MG63 (cell line): ENCODE results near the gene SLC39A11. TPM values are rescaled to one million over a fixed set of nuclear protein-coding genes. Genes with fewer than 3 reads are reported as not detected.

Experiments
- DNase-seq: peaks from one replicate; pipeline ENCODE4 v3.0.0-alpha.2; 2020
- H3K27me3 ChIP-seq: fragments of 250-450 bp; sonication (Bioruptor Pico); 2 replicates; pipeline ENCODE4 v1.5.1; 2020; ENCODE audit warnings: mild to moderate bottlenecking, moderate library complexity
- H3K36me3 ChIP-seq: fragments of 250-450 bp; sonication (Bioruptor Pico); 2 replicates; pipeline ENCODE4 v1.5.1; 2020; ENCODE audit warnings: mild to moderate bottlenecking, moderate library complexity
- H3K4me3 ChIP-seq: fragments of 250-450 bp; sonication (Bioruptor Pico); 2 replicates; pipeline ENCODE4 v1.5.1; 2020; ENCODE audit warnings: mild to moderate bottlenecking, moderate library complexity
- H3K9me3 ChIP-seq: fragments of 250-450 bp; sonication (Bioruptor Pico); 2 replicates; pipeline ENCODE4 v1.5.1; 2020; ENCODE audit warnings: mild to moderate bottlenecking, moderate library complexity
- total RNA-seq: library from RNA; depleted of rRNA; stranded (reverse); fragments of >200 nt; shearing (Covaris generic); gene quantifications from 2 replicates; pipeline ENCODE4 v1.2.3, GENCODE V29; 2014; ENCODE audit warnings: low replicate concordance

The SLC39A11 gene
- total RNA-seq, 1 experiment from 2014 or later = 13.7 TPM

DNA sequence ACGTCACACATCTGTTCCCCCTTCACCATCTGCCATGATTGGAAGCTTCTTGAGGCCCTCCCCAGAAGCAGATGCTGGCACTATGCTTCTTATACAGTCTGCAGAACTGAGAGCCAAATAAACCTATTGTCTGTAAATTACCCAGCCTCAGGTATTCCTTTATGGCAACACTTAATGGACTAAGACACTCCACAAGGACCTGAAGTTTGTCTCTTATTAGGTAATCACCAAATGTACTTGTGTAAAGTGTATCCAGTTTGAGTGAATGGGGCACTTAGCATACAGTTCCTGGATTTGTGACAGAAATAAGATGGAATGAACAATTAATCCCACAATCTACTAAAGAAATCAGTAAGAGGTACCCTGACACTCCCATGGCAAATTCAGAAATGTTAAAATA lies 105.3 kb downstream of the SLC39A11 start:
- DNase-seq = no peak
- Histone ChIP-seq H3K27me3 (no peaks in the 10 kb centered on the region), H3K4me3 (no peak overlapping the region), H3K9me3 (no peaks in the 10 kb centered on the region), H3K36me3 (no peaks in the 10 kb centered on the region)

DNA sequence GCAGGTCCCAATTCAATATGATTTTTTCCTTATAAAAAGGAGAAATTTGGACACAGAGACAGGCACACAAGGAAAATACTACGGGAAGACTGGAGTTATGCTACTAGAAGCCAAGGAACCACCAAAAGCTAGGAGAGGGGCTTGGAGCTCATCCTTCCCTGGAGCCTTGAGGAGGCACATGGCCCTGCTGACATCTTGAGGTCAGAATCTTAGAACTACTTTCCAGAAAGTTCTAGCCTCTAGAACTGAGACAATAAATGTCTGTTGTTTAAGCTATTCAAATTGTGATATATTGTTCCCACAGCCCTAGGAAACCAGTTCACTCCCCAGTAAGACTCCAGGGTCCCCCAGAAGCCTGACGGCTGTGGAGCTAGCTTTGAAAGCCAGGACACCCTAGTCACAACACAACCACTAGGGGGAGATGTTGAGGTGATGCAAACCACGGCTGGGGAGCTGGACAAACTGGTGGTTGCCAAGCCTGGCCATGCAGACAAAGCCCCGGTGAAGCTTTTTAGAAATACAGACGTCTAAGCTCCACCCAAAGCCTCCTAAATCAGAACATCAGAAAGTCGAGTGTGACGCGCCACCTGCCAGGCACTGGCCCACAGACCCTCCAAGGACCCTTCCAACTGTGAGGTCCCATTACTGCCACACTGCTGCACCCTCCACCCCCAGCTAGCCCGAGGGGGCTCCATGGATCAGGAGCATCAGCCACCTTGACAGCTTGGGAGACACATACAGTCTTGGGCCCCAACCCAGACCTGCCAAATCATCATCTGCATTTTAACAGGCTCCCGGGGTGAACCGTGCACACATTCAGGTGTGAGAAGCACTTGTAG lies 106.4 kb downstream of the SLC39A11 start:
- H3K4me3 ChIP-seq = no peak overlapping the region
- no peaks in the 10 kb centered on the region for H3K27me3 ChIP-seq
- peak; percentile 69 for DNase-seq
- H3K9me3 ChIP-seq = no peaks in the 10 kb centered on the region
- H3K36me3 ChIP-seq = no peaks in the 10 kb centered on the region

DNA sequence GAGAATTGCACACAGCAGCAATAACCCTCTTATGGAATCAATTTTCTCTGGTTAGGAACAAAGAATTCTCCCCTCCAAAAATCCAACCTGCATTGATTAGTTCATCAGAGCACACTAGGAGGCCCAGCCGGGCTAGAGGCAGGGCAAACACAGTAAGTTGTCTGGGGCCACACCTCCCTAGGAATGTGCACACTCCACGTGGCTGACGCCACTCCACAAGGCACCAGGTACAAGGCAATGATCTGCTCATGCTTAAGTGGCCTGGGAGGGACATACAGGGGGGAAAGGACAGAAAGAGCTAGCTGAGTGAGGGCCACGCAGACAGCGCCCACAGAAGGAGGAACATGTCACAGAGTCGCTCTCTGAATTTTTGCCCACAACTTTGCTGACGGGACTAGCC lies 107.6 kb downstream of the SLC39A11 start:
- H3K36me3 ChIP-seq = no peaks in the 10 kb centered on the region
- no peaks in the 10 kb centered on the region for H3K9me3 ChIP-seq
- no peak for DNase-seq
- no peak overlapping the region for H3K4me3 ChIP-seq
- no peaks in the 10 kb centered on the region for H3K27me3 ChIP-seq

DNA sequence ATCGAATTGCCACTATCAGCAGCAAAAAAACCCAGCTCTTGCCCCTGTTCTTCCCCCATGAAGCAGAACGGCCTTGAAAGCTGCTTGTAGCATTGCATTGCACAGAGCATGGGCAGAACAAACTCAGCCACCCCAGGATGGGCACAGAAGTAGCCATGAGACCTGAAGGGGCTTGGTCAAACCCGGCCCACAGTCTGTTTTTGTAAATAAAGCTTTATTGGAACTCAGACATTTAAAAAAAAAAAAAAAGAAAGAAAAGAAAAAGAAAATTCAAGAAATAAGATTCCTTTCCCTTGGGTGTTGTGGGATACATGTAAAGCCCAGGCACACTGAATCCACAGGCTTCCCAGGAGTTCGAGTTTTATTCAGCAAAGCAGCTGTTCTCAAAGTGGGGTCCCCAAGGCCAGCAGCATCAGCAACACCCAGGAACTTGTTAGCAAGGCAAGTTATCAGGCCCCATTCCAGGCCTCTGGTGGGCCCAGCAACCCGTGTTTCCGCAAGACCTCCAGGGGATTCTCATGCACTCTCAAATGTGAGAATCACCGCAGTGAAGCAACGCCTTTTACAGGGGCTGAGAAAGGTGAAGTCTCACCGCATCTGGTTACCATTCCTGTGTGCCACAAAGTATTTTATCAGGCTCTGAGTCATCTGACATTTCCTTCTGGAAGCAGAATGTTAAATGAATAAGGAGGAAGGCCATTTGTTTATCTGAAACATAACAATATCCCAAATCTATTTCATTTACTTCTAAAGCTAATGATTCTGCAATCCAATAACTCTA lies 108.2 kb downstream of the SLC39A11 start:
- Histone ChIP-seq H3K36me3 (no peaks in the 10 kb centered on the region), H3K4me3 (no peak overlapping the region)
- DNase-seq = no peak

DNA sequence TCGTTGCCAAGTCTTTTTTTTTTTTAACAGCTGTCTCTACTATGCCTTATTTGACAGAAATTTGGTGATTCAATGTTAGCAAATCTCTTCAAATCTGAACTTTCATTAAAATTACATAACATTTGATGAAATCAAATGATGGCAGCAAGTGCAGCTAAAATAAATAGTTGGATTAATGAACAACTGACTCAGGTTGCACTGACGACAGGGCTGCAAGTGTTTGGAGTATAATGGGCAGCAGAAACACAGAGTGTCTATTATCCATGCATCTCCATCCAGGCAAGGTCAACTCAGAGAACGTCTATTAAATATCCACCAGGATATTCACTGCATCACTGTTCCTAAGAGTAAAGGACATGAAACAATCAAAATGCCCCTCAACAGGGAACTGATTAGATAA lies 109.8 kb downstream of the SLC39A11 start:
- Histone ChIP-seq H3K4me3 (no peak overlapping the region), H3K27me3 (no peaks in the 10 kb centered on the region)

More for the DNA sequence above, 108.2 kb downstream of the SLC39A11 start:
- no peaks in the 10 kb centered on the region for H3K27me3 ChIP-seq
- no peaks in the 10 kb centered on the region for H3K9me3 ChIP-seq

DNA sequence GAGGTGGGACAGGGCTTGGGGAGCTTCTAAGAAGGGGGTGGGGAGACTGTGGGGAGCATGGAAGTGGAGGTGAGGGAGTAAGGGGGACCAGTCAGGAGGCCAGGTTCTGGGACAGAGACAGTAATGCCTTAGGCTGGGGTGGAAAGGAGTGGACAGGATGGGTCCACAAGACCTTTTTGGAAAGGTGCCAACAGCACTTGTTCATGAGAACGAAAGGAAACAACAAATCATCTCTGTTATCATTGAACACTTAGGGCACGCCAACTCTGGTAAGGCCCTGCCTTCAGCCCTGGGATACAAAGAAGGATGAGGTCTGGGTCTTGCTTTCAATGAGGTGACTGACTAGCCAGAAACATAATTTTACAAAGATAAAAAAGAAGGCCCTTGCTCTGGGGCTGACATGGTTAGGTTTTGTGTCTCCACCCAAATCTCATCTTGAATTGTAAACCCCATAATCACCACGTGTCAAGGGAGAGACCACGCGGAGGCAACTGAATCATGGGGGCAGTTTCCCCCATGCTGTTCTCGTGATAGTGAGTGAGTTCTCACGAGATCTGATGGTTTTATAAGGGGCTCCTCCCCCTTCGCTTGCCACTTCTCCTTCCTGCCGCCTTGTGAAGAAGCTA lies 113.8 kb downstream of the SLC39A11 start:
- Histone ChIP-seq H3K36me3 (no peaks in the 10 kb centered on the region), H3K9me3 (peaks cover 2% of the 10 kb centered on the region), H3K27me3 (no peaks in the 10 kb centered on the region), H3K4me3 (no peak overlapping the region)
- no peak for DNase-seq

More for the DNA sequence above, 109.8 kb downstream of the SLC39A11 start:
- DNase-seq = no peak
- no peaks in the 10 kb centered on the region for H3K9me3 ChIP-seq
- no peaks in the 10 kb centered on the region for H3K36me3 ChIP-seq

DNA sequence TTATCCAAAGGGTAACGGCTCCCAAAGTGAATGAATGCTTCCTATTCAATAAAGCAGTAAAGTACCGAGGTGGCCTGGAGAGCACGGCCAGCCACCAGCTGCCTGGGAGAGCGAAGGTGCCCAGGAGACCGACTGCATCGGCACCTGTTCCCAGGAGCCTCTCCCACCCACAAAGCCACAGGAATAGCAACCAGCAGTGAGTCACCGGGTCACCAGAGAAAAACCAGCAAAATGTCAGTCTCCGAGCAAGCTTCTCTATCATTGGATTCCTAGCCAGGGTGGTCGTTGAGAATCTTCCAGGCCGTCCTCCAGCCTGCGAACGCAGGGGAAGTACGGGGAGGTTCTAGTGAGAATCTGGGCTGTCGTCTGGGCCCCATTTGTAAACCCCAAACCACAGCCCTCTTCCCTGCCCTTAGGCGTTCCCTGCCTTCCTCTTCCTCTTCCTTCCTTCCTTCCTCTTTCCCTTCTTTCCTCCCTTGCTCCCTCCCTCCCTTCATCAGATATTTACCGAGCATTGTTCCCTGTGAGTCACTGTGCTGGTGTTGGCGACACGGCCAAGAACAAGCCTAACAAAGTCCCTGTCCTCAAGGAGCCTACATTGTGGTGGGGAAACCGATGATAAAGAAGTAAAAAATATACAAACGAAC lies 114.6 kb downstream of the SLC39A11 start:
- DNase-seq = no peak
- Histone ChIP-seq H3K27me3 (no peaks in the 10 kb centered on the region), H3K4me3 (no peak overlapping the region), H3K9me3 (peaks cover 2% of the 10 kb centered on the region), H3K36me3 (no peaks in the 10 kb centered on the region)

DNA sequence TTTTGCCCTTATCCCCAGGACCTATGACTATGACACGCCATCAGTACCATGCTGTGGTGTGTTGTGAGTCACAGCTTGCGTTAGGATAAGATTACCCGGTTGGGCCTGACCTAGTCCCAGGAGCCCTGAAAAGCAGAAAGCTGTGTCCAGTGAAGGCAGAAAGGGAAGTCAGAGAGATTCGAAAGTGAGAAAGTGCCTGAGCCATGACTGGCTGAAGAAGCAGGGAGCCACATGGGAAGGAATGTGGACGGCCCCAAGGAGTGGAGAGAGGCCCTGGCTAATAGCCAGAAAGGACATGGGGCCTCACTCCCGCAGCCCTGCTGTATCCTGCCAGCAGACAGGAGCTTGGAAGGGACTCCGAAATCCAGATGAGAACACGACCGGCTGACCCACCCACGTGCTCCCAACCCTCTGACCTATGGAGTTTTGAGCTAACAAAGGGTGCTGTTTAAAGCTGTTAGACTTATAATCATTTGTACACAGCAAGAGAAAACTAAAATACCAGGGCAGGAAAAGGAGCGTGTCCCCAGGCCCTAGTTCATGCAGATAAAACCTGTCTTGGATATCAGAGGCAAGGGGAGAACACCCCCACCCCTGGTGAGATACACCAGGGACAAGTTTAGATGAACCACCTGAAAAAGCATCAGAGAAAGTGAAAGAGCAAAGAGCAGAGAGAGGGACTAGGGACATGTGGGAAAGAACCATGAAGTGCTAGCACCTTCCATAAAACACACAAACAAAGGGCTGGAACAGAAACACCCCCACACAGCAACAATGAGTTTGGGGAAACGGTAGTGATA lies 115.3 kb downstream of the SLC39A11 start:
- DNase-seq = peak; percentile 81
- Histone ChIP-seq H3K9me3 (peaks cover 2% of the 10 kb centered on the region), H3K4me3 (no peak overlapping the region), H3K36me3 (no peaks in the 10 kb centered on the region), H3K27me3 (no peaks in the 10 kb centered on the region)

DNA sequence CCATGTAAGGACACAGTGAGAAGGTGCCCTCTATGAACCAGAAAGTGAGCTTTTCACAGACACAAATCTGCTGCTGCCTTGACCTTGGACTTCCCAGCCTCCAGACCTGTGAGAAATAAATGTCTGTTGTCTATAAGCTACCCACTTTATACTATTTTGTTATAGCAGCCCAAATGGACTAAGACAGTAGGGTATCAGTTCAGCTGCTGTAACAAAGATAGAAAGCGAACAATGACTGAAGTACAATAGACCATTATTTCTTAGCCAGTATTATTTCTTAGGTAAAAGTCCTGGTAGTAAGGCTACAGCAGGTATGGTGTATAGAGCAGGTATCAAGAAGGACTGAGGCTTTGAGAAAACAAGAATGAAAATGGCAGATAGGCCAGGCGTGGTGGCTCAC lies 117.0 kb downstream of the SLC39A11 start:
- Histone ChIP-seq H3K36me3 (no peaks in the 10 kb centered on the region), H3K4me3 (no peak overlapping the region), H3K9me3 (peaks cover 2% of the 10 kb centered on the region), H3K27me3 (no peaks in the 10 kb centered on the region; the same call in 1 of the 2 replicates)
- DNase-seq = no peak

DNA sequence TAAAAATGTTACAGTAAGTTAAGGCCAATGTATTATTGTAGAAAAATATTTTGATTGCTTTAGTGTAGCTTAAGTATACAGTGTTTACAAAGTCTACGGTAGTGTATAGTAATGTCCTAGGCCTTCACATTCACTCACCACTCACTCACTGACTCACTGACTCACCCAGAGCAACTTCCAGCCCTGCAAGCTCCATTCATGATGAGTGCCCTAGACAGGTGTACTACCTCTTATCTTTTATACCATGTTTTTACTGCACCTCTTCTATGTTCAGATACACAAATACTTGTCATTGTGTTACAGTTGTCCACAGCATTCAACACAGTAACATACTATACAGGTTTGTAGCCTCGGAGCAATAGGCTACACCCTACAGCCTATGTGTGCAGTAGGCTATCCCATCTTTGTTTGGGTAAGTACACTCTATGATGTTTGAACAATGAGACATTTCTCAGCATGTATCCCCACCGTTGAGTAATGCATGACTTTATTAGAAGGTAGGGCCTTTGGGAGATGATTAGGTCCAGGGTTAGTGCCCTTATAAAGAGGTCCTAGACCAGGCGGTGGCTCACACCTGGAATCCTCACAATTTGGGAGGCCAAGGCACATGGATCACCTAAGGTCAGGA lies 117.8 kb downstream of the SLC39A11 start:
- Histone ChIP-seq H3K36me3 (no peaks in the 10 kb centered on the region), H3K9me3 (peaks cover 2% of the 10 kb centered on the region), H3K27me3 (no peaks in the 10 kb centered on the region; the same call in 1 of the 2 replicates), H3K4me3 (no peak overlapping the region)
- DNase-seq = peak; percentile 24

DNA sequence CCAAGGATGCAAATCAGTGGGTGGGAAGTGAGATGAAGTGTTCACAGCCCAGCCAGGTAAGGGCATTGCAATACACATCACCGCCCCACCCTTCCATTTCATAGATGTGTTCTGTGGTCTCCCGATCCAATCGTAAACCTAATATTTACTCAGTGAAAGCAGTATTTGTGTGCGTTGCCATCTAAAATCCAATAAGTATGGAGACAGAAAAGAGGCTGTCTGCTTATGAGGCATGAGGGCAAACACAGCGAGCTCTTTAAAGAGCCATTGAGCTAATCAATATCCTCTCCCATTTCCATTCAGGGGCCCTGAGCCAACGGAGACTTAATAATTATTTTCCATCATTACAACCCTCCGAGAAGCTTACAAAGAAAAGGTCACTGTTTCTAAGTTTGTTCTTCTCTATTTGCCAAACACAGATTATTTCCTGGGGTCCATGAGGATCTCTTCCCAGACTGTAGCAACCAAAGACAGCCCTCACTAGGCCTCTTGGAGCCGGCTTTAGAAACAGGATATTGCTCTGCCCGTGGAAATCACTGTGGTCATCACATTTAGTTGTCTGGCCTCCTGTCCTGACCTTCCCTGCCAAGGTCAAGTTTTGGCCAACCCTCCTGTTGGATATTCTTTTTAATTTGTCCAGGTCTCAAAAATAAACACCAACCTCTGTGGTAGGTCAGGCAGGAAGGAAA lies 120.1 kb downstream of the SLC39A11 start:
- no peak for DNase-seq
- Histone ChIP-seq H3K36me3 (no peaks in the 10 kb centered on the region), H3K9me3 (peaks cover 2% of the 10 kb centered on the region), H3K27me3 (no peaks in the 10 kb centered on the region; the same call in 1 of the 2 replicates), H3K4me3 (no peak overlapping the region)

DNA sequence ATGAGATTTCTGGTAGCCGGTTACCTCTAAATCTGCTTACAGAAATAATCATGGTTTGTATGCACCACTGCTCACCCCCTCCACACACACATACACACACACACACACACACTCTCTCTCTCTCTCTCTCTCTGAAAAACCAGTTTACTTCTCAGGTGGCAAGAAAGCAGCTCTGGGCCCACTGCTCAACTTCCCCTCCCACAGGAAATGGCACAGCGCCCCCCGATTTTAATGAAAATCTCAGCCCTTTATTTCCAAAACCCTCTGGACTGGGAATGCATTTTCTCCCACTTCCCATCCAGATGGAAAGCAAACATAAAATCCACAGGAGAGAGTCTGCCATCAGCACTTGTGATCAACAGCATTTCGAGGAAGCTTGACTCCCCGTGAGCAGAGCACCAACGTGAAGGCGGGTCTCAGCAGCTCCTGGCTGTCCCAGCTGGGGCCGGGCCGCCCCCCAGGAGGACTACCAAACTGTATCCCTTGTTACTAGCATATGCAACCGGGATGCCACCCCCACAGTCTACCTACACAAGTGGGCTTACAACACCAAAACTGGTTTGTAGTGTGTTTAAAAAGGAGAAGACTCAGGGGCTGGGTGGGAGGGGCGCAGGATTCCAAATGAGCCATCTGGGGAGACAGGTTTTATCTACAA lies 121.1 kb downstream of the SLC39A11 start:
- H3K27me3 ChIP-seq = no peaks in the 10 kb centered on the region; the same call in 1 of the 2 replicates
- H3K36me3 ChIP-seq = no peaks in the 10 kb centered on the region
- DNase-seq = no peak
- peaks cover 2% of the 10 kb centered on the region for H3K9me3 ChIP-seq
- H3K4me3 ChIP-seq = no peak overlapping the region

DNA sequence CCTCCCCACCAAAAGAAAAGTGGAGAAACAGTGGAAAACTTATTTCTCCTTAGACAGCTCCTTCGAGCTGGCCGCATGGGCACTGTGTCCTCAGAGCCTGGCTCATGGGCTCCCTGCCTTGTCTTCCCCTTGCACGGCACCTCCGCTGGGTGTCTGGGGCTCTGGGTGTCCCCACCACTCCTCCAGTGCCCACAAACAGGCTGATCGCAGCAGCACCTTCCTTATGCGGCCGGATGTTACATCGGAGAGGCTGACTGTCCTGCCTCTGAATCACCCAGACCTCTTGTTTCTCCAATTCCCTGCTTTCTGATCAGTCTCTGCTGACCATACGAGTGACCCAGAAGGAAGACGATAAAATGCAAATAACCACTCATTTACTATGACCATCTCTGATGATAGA lies 121.7 kb downstream of the SLC39A11 start:
- Histone ChIP-seq H3K4me3 (no peak overlapping the region), H3K27me3 (no peaks in the 10 kb centered on the region; the same call in 1 of the 2 replicates), H3K9me3 (peaks cover 2% of the 10 kb centered on the region), H3K36me3 (no peaks in the 10 kb centered on the region)
- DNase-seq = no peak

DNA sequence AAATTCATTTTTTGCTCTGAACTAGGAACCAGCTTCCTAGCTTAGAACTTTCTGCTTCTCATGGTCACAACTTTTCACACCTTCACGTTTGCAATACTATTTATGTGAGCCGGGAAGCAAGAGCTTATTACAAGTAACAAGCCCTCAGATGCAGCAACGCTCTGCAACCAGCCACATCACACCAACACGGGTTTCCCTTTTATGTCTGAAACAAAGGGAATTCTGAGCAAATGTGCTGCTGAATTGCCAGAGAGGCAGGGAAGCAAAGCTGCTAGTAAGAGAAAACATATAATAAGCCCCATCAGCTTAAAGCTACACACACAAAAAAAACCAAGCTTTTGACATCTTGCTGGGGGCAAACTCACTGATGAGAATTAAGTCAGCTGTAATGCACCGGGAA lies 122.2 kb downstream of the SLC39A11 start:
- DNase-seq = no peak
- H3K4me3 ChIP-seq = no peak overlapping the region
- H3K27me3 ChIP-seq = no peaks in the 10 kb centered on the region; the same call in 1 of the 2 replicates
- H3K36me3 ChIP-seq = no peaks in the 10 kb centered on the region
- peaks cover 2% of the 10 kb centered on the region; the same call in 1 of the 2 replicates for H3K9me3 ChIP-seq
